HG03139 (cell line): Measurements from ENCODE around the gene SLC4A3.

Experiments
- ATAC-seq: cut with Tn5 transposase; IDR thresholded peaks from one replicate; pipeline ENCODE4 v1.9.1; 2021; ENCODE audit not compliant: unreplicated experiment

SLC4A3 gene

GRCh38 chr2:219632760-219633105 is 5.3 kb downstream of the SLC4A3 start:
- ATAC-seq = no peak

GRCh38 chr2:219633276-219634065 is 6.0 kb downstream of the SLC4A3 start:
- no peak for ATAC-seq

GRCh38 chr2:219634171-219634940 is 6.9 kb downstream of the SLC4A3 start:
- ATAC-seq = no peak

GRCh38 chr2:219634951-219635751 is 7.7 kb downstream of the SLC4A3 start:
- ATAC-seq = no peak

GRCh38 chr2:219636144-219636915 is 8.9 kb downstream of the SLC4A3 start:
- ATAC-seq = no peak

GRCh38 chr2:219636941-219637841 is 9.8 kb downstream of the SLC4A3 start:
- no peak for ATAC-seq

- no peak for ATAC-seq
These were observed 10.4 kb downstream of the SLC4A3 start for GRCh38 chr2:219637842-219638185.

- no peak for ATAC-seq
These were observed 11.0 kb downstream of the SLC4A3 start for GRCh38 chr2:219638217-219638947.

- ATAC-seq = no peak
These were observed 11.7 kb downstream of the SLC4A3 start for GRCh38 chr2:219638948-219639755.

- ATAC-seq = no peak
These were observed 14.1 kb downstream of the SLC4A3 start for GRCh38 chr2:219641390-219642068.

- ATAC-seq = no peak
These were observed 14.6 kb downstream of the SLC4A3 start for GRCh38 chr2:219642069-219642454.

- peak; percentile 98 for ATAC-seq
These were observed 15.1 kb downstream of the SLC4A3 start for GRCh38 chr2:219642465-219643083.

- ATAC-seq = no peak
These were observed 15.6 kb downstream of the SLC4A3 start for GRCh38 chr2:219643084-219643473.

- ATAC-seq = no peak
These were observed 16.5 kb downstream of the SLC4A3 start for GRCh38 chr2:219643788-219644398.

GRCh38 chr2:219644801-219645480 is 17.5 kb downstream of the SLC4A3 start:
- ATAC-seq = no peak
